ENCODE data around the gene SMARCD2. TPM values are rescaled to one million over a fixed set of nuclear protein-coding genes. Genes with fewer than 3 reads are reported as not detected.

SMARCD2 gene
- total RNA-seq, 1 donor from 2014 or later: 34.6 TPM

DNA sequence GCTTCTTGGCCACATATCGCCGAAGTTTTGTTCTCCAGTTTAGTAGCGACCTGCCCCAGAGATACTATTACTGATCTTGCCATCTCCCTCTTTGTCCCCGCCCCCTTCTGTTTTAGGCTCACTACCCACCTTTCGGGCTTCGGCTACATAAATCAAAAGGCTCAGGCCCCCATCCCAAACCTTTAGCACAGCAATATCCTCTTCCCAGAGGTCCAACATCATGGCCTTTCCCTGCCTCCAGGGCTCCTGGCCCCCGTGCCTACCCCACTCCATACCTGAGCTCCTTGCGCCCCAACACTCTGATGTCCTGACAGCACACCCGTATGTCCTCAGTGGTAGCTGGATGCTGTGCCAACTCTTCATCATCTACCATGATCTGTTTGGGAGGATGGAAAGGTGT lies 18.1 kb downstream of the SMARCD2 start:
- Mint-ChIP-seq H3K4me3 (ENCODE audit: unreplicated experiment) (no peak overlapping the region), H3K9me3 (ENCODE audit: low read depth) (no peaks in the 10 kb centered on the region), H3K4me1 (ENCODE audit: low read depth) (peaks cover 34% of the 10 kb centered on the region), H3K27ac (ENCODE audit: unreplicated experiment) (peak overlapping the region; percentile 49), H3K36me3 (ENCODE audit: low read depth) (peaks cover 36% of the 10 kb centered on the region), H3K27me3 (ENCODE audit: low read depth) (no peaks in the 10 kb centered on the region)
- no peak for DNase-seq (ENCODE audit: low spot score)
- TF ChIP-seq CTCF (IDR thresholded peaks at IDR 0.05): no peak

- H3K4me1 Mint-ChIP-seq (ENCODE audit: low read depth): peaks cover 32% of the 10 kb centered on the region
- no peaks in the 10 kb centered on the region for H3K9me3 Mint-ChIP-seq (ENCODE audit: low read depth)
- TF ChIP-seq CTCF (IDR thresholded peaks at IDR 0.05): no peak
- no peak overlapping the region for H3K4me3 Mint-ChIP-seq (ENCODE audit: unreplicated experiment)
- peaks cover 39% of the 10 kb centered on the region for H3K36me3 Mint-ChIP-seq (ENCODE audit: low read depth)
- no peak overlapping the region for H3K27ac Mint-ChIP-seq (ENCODE audit: unreplicated experiment)
- DNase-seq (ENCODE audit: low spot score): no peak
- H3K27me3 Mint-ChIP-seq (ENCODE audit: low read depth): no peaks in the 10 kb centered on the region
Observed at GRCh38 chr17:63823659-63824331, 18.7 kb downstream of the SMARCD2 start.

DNA sequence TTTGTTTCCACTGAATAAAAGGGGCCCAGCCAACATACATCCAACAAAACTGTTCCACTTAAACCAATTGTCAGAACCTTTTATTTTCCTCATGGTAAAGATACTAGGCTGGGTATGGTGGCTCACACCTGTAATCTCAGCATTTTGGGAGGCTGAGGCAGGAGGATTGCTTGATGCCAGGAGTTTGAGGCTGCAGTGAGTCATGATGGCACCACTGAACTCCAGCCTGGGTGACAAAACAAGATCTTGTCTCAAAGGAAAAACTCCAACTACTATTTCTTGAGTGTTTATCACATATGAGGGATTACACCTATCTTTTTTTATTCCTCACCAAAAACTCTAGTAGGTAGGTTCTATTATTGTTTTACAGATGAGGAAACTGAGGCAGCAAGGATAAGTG lies 19.9 kb downstream of the SMARCD2 start:
- Mint-ChIP-seq H3K27me3 (ENCODE audit: low read depth) (no peaks in the 10 kb centered on the region), H3K36me3 (ENCODE audit: low read depth) (peaks cover 50% of the 10 kb centered on the region), H3K4me3 (ENCODE audit: unreplicated experiment) (no peak overlapping the region), H3K27ac (ENCODE audit: unreplicated experiment) (no peak overlapping the region), H3K4me1 (ENCODE audit: low read depth) (peaks cover 23% of the 10 kb centered on the region), H3K9me3 (ENCODE audit: low read depth) (no peaks in the 10 kb centered on the region)
- TF ChIP-seq CTCF (IDR thresholded peaks at IDR 0.05): no peak
- DNase-seq (ENCODE audit: low spot score): no peak

- TF ChIP-seq CTCF (IDR thresholded peaks at IDR 0.05): no peak
- H3K36me3 Mint-ChIP-seq (ENCODE audit: low read depth): peaks cover 55% of the 10 kb centered on the region
- H3K27ac Mint-ChIP-seq (ENCODE audit: unreplicated experiment): peak overlapping the region; percentile 22
- H3K27me3 Mint-ChIP-seq (ENCODE audit: low read depth): no peaks in the 10 kb centered on the region
- no peaks in the 10 kb centered on the region for H3K9me3 Mint-ChIP-seq (ENCODE audit: low read depth)
- no peak overlapping the region for H3K4me3 Mint-ChIP-seq (ENCODE audit: unreplicated experiment)
- H3K4me1 Mint-ChIP-seq (ENCODE audit: low read depth): peaks cover 23% of the 10 kb centered on the region
- no peak for DNase-seq (ENCODE audit: low spot score)
Observed at GRCh38 chr17:63821804-63822203, 20.7 kb downstream of the SMARCD2 start.

GRCh38 chr17:63820963-63821561 lies 21.4 kb downstream of the SMARCD2 start:
- H3K9me3 Mint-ChIP-seq (ENCODE audit: low read depth): no peaks in the 10 kb centered on the region
- peaks cover 59% of the 10 kb centered on the region for H3K36me3 Mint-ChIP-seq (ENCODE audit: low read depth)
- DNase-seq (ENCODE audit: low spot score): no peak
- peaks cover 18% of the 10 kb centered on the region for H3K4me1 Mint-ChIP-seq (ENCODE audit: low read depth)
- H3K27me3 Mint-ChIP-seq (ENCODE audit: low read depth): no peaks in the 10 kb centered on the region
- no peak overlapping the region for H3K4me3 Mint-ChIP-seq (ENCODE audit: unreplicated experiment)
- H3K27ac Mint-ChIP-seq (ENCODE audit: unreplicated experiment): no peak overlapping the region
- no peak for TF ChIP-seq CTCF (IDR thresholded peaks at IDR 0.05)

Measured in chondrocyte (in vitro differentiated cells).